TTC549 (cell line): ENCODE data around the gene CTDSPL.

Experiments used
- FAIRE-seq: peaks from 2 replicates; lab custom pipeline; 2012; peaks lifted over from hg19 to GRCh38; lab: Jason Lieb, UNC

The CTDSPL gene

DNA sequence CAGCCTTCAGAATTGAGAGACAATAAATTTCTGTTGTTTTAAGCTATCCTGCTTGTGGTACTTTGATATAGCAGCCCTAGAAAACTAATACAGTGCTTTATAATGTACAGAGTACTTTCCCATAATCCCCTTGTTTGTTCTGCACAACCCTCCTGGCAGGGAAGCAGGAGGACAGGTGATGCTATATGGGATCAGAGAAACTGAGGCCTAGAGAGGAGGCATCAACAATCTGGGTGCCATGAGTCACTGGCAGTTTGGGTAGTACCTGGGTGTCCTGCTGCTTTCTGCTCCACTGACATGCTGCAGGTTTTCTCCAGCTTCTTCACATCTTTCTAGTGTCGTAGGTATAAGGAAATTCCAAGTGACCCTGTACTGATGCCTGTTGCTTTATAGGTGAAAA is 55.0 kb downstream of the CTDSPL start:
- FAIRE-seq: no peak

DNA sequence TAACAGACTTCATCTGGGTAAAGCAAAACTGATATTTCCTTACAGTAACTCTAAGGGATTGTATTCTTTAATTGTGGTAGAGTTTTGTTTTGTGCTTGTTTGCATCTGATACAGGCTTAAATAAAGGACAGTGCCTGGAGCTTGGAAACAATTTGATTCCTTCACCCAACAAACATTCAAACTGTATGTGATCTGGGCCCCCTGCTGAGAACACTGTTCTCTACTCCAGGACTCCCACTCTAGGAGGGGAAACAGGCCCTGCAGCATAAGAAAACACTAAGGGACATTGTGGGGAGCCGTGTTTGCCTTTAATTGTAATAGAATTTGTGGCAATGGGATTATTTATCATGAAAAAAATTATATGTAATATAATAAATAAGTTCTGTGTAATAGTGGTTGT is 56.9 kb downstream of the CTDSPL start:
- no peak for FAIRE-seq

DNA sequence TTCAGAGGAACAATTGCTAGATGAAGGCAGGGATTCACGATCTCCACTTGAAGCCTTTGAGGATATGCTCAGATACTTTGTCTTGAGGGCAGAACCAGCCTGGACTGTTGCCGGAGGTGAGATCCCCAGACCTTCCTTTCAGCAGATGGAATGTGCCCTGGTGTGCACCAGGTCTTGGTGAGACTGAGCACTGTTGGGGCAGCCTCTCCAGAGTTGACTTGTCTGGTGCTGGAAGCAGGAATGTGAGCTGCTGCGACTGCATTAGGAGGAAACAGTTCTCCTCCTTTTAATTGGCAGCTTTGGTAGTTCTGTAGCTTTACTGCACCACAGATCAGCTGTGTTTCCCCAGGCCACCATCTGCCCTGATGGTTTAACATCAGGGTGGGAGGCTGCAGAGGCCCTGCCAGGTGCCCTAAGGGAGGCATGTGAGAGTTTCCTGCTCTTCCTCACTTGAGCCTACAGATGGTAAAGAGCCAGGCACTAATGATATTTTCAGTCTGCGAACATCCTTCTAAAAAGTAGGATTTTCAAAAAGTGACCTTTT is 58.5 kb downstream of the CTDSPL start:
- no peak for FAIRE-seq

DNA sequence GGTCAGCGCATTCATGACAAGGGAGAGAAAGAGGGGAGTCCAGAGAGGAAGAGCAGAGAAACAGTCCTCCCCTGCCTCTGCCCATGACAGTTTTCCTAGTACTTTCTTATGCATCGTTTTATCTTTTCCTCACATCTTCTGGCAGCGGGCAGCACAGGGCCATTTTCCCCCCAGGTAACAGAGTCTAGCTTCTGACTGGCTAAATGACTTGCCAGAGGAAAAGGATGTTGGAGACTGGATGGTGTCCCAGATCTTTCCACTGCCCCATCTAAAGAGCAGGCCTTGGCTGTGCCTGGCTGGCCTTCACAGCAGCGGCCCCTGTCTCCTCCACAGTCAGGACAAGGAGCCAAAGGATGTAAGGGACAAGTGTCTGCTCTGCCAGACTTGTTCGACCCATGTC is 59.3 kb downstream of the CTDSPL start:
- FAIRE-seq: no peak

DNA sequence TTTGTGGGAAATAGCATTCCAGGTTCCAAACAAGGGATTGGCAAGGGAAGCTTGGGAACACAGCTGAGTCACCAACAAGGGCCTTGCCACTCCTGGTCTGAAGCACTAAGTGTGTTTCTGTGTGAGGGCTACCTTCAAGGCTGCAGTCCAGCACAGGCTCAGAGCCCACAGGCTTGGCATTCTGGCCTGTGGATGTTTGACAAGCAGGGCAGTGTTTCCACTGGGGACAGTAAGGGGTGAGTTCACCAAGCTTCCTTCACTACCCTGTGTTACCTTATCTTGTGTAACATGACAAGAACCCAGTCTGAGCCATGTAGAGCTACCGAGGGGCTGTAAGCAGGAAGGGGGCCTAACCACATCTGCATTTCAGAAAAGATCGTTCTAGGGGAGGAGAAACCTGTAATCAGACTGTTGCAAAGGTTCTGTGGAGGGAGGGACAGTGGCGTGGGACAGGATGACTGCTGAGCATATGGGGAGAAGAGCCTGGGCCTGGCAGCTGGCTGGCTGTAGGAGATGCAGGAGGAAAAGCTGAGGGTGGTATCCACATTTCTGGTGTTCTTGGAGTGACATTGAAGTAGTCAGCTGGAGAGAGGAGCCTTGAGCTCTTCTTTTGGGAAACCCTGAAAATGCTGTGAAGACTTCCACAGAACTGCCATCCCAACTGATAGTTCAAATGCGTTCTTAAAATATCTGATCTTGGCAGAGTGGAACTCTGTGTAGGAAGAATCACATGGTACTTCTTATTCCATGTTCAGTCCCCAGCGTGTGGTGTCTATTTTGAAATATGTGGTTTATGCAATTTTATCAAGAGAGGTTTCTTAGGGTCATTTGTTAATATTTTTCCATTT is 61.3 kb downstream of the CTDSPL start:
- no peak for FAIRE-seq

DNA sequence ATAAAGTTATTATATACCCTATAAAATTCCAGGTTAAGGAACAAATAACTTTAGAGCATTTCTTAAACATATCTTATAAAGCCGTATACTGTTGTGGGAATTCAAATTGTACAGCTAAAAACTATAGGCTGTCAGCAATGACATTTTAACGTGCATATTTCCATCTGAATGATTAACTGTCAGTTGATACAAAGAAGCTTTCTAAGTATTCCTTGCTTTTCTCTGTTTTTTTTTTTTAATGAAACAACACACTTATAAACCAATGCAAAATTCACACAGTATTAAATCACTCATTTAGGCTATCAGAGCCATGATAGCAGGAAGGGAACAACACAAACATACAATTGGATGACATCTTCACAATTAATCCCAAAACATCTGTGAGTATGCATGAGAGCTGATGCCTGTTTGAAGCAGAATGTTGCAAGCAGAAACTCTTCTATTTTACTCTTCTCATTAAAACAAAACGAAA is 61.9 kb downstream of the CTDSPL start:
- no peak for FAIRE-seq

DNA sequence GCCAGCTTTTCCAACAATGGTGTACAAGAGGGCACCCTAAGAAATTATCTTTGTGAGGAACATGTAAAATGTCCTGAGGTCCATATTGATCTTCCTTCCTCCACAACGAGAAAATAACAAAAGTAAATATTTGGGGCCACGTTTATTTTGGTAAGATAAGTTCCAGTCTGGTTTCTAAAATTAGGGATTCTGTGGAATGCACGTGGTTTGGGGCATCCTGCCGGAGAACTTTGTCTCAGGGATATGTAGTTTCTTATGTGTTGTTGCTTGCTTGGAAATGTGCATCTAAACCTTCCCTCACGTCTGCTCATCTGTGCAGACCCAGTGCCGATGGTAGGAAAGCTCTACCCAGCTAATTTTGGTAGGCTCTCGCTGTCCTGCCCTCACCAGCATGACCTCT is 62.8 kb downstream of the CTDSPL start:
- no peak for FAIRE-seq

DNA sequence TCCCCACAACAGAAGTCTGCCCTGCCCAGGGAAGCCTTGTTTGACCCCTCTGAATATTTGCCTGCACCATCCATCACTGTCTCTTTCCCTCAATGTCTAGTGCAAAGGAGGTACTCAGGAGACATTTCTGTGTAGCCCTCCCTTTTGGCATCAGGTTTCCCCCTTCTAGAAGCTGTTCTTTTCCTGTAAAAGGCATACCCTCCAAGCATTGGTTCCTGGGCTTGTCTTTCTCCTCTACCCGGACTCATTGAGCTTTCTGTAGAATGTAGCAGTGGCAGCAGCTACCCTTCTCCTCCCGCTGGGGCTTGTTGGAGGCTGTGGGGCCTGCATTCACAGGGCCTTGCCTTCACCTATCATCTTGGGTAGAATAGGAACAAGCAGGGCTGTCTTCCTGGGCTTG is 63.5 kb downstream of the CTDSPL start:
- no peak for FAIRE-seq

DNA sequence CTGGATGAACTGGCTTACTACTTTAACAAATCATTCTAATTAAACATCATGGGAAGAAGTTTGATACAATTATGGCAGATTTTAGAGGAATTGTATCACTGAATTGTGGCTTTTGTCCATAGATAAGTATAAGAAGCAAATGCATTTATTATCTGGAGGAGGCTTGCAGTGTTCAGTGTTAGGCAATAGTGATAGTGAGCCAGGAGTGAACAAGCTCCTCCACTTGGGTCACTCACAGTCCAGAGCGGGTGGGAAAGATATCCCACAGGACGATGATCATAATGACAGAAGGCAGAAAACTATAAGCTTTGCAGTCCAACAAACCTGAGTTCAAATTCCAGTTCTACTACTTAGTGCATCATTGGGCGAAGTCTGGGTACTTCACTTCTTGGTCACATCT is 64.9 kb downstream of the CTDSPL start:
- no peak for FAIRE-seq

DNA sequence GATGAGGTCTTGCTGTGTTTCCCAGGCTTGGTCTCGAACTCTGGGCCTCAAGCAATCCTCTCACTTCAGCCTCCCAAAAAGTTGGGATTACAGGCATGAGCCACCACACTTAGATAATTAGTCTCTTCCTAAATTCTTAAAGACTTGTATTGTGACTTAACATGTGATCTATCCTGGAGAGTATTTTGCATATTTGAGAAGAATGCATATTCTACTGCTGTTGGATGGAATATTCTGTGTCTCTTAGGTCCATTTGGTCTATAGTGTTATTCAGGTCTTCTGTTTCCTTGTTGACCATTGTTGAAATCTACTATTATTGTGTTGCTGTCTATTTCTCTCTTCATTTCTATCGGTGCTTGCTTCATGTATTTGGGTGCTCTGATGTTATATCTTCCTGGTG is 68.8 kb downstream of the CTDSPL start:
- no peak for FAIRE-seq

DNA sequence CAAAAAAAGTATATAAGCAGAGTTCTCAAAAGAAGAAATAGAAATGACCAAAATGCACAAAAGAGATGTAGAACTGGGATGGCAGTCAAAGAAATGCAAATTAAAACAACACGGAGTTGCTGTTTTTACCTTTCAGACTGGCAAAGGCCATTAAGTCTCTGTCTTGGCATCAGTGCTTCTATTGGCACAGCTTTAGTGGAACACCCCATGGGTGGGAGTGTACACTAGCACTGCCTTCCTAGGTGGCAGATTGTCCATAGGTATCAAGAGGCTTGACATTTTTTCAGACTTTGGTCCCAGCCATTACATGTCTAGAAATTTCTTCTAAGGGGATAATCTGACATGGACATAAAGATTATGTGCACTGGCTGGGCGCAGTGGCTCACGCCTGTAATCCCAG is 70.8 kb downstream of the CTDSPL start:
- no peak for FAIRE-seq

DNA sequence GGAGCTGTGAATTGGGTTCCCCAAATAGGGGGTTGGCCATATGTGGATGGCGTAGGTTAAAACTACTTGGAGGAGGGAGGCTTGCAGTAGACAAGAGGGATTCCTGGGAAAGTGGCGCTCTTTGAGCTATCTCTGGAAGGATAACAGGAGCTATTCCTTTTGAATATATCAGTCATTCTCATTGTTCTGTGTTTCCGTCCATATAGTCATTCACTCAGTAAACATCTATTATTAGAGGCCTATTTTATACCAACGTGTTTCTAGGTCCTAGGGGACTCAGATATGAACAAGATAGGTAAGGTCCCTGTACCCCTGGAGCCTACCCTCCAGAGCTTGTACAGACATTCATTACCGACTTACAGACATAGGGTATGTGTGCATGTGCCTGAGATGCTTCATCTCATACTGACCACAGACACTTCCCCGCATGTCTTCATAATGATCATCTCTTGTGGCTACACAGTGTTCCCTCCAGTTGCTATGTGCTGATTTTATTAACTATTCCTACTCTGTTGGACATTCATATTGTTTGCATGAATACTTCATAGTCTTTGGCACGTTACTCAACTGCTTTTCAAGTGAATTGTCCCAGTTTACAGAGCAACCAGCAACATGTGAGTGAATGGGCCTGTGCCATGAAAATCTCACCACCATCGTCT is 73.1 kb downstream of the CTDSPL start:
- no peak for FAIRE-seq

DNA sequence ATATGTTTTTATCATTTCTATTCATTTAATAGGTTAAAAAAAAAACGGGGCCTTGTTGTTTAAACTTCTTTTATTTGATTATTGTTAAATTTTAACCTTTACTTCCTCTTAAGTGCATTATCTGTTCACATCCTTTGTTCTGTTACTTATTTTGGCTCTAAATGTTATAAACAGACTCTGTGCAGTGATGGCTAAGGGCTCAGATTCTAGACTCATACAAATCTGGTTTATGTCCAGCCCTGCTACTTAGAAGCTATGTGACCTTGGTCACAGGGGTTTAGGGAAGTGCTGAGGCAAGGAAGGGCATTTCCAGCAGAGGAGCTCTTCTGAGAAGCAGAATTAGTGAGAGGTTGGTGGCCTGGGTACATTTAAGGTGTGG is 73.6 kb downstream of the CTDSPL start:
- no peak for FAIRE-seq

DNA sequence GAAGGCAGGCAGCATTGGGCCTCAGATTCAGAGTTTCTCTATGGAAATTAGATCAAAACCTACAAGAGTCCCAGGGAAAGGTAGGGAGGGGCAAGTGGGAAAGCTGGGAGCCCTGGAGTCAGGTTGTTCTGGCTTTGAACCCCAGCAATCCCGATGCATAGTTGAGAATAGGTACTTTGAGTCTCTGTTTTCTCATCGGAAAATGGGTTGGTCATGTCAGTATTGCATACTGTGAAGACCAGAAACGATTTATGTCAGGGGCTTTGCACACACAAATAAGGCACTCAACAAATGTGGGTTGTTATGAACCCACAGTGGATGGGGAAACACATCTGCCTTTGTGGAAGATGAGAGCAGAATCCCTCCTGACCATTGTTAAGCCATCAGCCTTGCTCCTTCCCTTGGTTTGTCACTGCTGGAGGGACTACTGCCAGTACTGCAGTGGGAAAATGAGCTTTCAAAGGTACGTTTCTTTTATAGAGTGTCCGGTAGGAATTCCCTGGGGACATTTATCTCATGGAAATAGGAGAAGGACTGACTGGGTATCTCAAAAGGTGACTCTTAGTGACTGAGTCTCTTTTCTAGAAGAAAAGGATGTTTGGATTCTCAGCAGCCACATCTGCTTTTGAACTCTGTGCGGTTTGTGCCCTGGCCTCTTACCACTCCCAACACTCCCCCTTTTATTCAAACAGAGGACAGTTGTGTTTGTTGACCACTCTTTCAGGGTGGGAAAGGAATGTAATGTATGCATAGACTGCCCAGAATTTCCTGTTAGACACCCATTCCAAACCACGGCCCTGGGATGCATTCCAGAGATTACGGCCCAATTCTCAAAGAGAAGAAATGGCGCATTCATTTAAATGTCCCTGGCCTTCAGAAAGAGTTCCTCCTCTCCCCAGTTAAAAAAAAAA is 74.3 kb downstream of the CTDSPL start:
- no peak for FAIRE-seq

DNA sequence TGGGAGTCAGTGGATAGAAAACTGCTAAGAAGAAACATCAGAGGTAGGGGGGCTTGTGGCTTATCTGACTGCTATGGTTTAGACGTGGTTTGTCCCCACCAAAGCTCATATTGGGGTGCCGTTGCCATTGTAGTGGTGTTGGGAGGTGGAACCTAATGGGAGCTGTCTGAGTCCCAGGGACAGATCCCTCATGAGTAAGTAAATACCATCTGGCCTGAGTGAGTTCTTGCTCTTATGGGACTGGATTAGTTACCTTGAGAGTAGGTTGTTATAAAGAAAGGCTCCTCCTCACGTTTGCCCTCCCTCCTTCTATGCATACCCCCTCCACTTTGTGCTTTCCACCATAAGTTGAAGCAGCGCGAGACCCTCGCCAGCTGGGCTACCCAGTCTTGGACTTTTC is 75.5 kb downstream of the CTDSPL start:
- no peak for FAIRE-seq

DNA sequence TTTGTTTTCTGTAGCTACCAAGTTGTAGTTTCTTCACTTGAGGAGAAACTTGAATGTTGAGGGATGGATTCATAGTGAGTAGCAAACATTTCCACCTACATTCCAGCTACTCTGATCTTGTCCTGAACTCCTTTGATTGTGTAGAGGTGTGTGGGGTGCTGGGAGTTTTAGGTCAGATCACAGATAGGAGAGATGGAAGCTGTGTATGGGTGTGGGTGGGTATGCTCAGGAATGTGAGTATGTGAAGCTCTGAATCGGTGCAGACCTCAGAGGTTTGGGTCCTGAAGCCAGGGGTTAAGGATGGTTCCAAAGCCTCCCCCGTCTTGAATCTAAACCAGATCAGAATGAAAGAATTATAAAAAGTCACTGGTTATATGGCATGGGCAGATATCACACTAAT is 76.3 kb downstream of the CTDSPL start:
- no peak for FAIRE-seq

DNA sequence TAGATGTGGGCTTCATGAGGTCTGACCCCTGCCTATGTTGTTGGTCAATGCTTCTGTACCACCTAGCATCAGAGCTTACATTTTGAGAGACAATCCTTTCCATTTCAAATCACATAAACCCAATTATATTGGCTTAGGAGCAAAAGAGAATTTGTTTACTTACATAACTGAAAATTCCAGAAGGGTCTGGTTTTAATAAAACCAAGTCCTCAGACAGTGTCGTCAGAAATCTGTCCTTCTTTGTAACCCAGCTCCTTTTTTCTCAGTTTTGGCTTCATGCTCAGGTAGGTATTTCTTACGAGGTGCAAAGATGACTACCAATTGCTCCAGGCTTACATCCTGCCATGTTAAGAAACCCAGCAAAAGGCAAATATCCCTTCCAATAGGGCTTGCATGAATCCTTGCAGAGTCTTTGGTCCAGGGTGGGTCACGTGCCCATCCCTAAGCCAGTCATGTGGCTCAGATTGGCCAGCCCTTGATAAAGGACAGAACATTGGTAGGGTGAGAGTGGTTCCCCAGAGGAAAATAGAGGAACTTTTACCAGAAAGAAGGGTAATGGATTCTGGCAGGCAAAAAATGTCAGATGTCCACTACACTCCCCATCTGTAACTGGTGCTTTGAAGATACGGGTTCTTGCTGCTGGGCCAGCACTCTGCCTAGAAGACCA is 78.7 kb downstream of the CTDSPL start:
- no peak for FAIRE-seq

DNA sequence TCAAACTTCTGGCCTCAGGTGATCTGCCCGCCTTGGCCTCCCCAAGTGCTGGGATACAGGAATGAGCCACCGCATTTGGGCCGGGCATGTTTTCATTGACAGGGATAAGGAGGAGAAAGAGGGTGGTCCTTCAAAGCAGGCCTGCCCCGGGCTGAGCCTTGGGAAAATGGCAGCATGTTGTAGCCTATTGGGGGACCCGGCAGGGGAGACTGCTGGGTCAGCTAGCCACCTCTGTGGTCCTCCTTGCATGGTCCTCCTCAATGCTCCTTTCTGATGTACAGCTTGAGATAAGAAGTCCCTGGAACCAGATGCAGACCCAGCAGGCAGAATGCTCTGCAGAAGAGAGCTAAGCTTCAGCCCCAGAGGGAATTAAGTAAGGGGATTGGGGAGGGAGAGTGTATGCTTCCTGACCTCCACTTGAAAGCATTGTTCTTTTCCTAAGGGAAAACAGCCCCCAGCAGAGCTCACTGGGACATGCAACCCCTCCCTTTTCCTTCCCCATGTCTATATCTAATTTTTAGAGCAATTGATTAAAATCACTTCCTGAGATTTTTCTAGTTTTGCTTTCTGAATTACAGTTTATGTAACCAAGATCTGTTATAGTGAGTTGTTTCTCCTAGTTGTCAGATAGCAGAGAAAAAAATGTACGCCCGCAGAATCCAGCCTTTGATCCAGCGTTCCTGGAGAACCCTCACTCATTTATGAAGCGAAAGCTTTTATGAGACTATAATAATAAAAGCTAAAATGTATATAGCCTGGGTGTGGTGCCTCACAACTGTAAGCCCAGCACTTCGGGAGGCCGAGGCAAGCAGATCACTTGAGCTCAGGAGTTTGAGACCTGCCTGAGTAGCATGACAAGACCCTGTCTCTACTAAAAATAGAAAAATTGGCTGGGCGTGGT is 80.2 kb downstream of the CTDSPL start:
- no peak for FAIRE-seq

DNA sequence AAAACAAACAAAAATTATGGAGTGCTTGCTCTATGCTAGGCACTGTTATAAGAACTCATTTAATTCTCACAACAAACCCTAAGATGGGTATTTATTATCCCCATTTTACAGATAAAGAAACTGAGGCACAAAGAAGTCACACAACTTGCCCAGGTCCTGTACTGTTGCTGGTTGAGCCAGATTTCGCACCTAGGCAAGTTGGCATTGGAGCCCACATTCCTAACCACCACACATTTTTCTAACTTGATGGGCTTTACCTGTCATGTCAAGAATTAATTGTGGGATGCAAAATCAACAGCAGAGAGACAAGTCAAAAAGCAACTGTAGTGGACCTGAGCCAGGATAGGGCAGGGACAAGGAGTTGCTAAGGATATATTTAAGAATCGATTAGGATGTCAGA is 81.0 kb downstream of the CTDSPL start:
- no peak for FAIRE-seq

DNA sequence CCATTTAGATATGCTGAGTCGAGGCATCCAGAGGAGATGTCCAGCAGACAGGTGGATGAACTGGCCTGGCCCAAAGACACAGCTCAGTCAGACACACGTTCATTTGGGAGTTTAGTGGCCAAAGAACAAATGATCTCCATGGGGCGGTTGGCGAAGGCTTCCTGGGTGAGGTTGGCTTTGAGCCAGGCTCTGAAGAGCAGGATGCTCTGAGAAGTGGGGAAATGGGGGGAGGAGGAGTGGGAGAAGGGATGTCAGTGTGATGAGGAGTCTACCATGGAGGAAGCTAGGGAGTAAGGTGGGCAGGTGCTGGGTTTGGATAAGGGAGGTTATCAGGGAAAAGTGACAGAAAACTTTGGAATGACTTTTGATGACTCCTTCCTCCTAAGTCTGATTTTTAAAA is 81.4 kb downstream of the CTDSPL start:
- no peak for FAIRE-seq
